Endothelial cell of umbilical vein (primary cell): ENCODE results near the gene HOXC11. TPM values are rescaled to one million over a fixed set of nuclear protein-coding genes. Genes with fewer than 3 reads are reported as not detected.
A peak's percentile ranks its signal among the peaks of the same experiment; 100 is the strongest.

ENCODE experiments used
- BruUV-seq: library from RNA; stranded (reverse); fragments of 400-500 nt; replicated peaks from 2 replicates; lab custom pipeline; 2021; lab: Mats Ljungman, UMichigan
- CTCF ChIA-PET: fragments of 300-600, 350-600 bp; sonication (Branson Sonifier 250); formaldehyde crosslinking; loops from one replicate; lab custom pipeline; 2021; ENCODE audit warnings: antibody characterized with exemption, inconsistent platforms; lab: Charles Lee
- POLR2A ChIA-PET: fragments of 300-600, 350-600 bp; sonication (Branson Sonifier 250); formaldehyde crosslinking; loops from one replicate; lab custom pipeline; 2021; ENCODE audit warnings: antibody characterized with exemption, inconsistent platforms; lab: Charles Lee
- DNase-seq: peaks from one replicate; pipeline ENCODE4 v3.0.0-alpha.2; 2011; ENCODE audit warnings: low read depth, low spot score
- FAIRE-seq: peaks from 2 replicates; lab custom pipeline; 2011; peaks lifted over from hg19 to GRCh38; lab: Jason Lieb, UNC
- H2AFZ ChIP-seq: 2 replicates; pipeline ENCODE4 v1.6.0; 2012; ENCODE audit warnings: low read depth, low read length, control low read depth, inconsistent platforms
- H3K27ac ChIP-seq: 2 replicates; pipeline ENCODE4 v1.5.1; 2011; ENCODE audit warnings: low read depth, mild to moderate bottlenecking, control low read depth, low read length, moderate library complexity; ENCODE audit not compliant: insufficient read depth
- H3K27me3 ChIP-seq, 2 experiments: 2 replicates each; pipeline versions ENCODE4 v1.6.0 to v1.6.1; 2011; ENCODE audit warnings: low read length in 2 of 2, mixed read lengths in 1 of 2; ENCODE audit not compliant: control insufficient read depth in 2 of 2, insufficient read depth in 2 of 2
- H3K36me3 ChIP-seq, 2 experiments: 2 replicates in 1 of 2; 3 replicates in 1 of 2; pipeline ENCODE4 v1.5.1; 2011; ENCODE audit warnings: low read length in 2 of 2, mild to moderate bottlenecking in 1 of 2, moderate library complexity in 1 of 2; ENCODE audit not compliant: control insufficient read depth in 2 of 2, insufficient read depth in 2 of 2; ENCODE audit errors: extremely low read depth in 1 of 2
- H3K4me1 ChIP-seq: 3 replicates; pipeline ENCODE4 v1.5.1; 2011; ENCODE audit warnings: mild to moderate bottlenecking, low read length; ENCODE audit not compliant: control insufficient read depth, insufficient read depth; ENCODE audit errors: extremely low read depth
- H3K4me2 ChIP-seq: 2 replicates; pipeline ENCODE4 v1.6.1; 2011; ENCODE audit warnings: low read length, control low read depth, mixed read lengths; ENCODE audit not compliant: insufficient read depth
- H3K4me3 ChIP-seq, 3 experiments: fragments of 200-600 bp in 1 of 3; sonication (generic), shearing (Covaris generic) in 1 of 3; replicated peaks in 1 of 3; 2 replicates each; pipeline ENCODE4 v1.5.1; 2011 to 2016; ENCODE audit warnings: control low read depth in 3 of 3, low read length in 3 of 3, mild to moderate bottlenecking in 2 of 3, inconsistent platforms in 1 of 3, low read depth in 1 of 3, moderate library complexity in 1 of 3; ENCODE audit not compliant: insufficient read depth in 1 of 3
- H3K79me2 ChIP-seq: 2 replicates; pipeline ENCODE4 v1.6.0; 2012; ENCODE audit warnings: low read length, inconsistent platforms; ENCODE audit not compliant: control insufficient read depth, insufficient read depth
- H3K9ac ChIP-seq: replicated peaks from 2 replicates; pipeline ENCODE3; 2011; ENCODE audit warnings: low read length, control low read depth; ENCODE audit not compliant: insufficient read depth; ENCODE audit errors: extremely low read depth
- H3K9me1 ChIP-seq: replicated peaks from 3 replicates; pipeline ENCODE4 v1.6.0; 2011; ENCODE audit warnings: mild to moderate bottlenecking, low read length; ENCODE audit not compliant: control insufficient read depth, insufficient read depth; ENCODE audit errors: extremely low read depth
- H3K9me3 ChIP-seq: replicated peaks from 2 replicates; pipeline ENCODE4 v1.5.1; 2012; ENCODE audit warnings: low read length, inconsistent platforms; ENCODE audit not compliant: control insufficient read depth, insufficient read depth
- H4K20me1 ChIP-seq: replicated peaks from 2 replicates; pipeline ENCODE3; 2011; ENCODE audit warnings: mild to moderate bottlenecking, low read length; ENCODE audit not compliant: control insufficient read depth, insufficient read depth; ENCODE audit errors: extremely low read depth
- CTCF ChIP-seq, 2 donors: IDR thresholded peaks; 1 replicate in 1 of 2; 2 replicates in 1 of 2; pipeline ENCODE4 v1.5.1; 2011; ENCODE audit warnings: low read length in 2 of 2, mild to moderate bottlenecking in 2 of 2, moderate library complexity in 2 of 2, control low read depth in 1 of 2, inconsistent platforms in 1 of 2, low read depth in 1 of 2; ENCODE audit not compliant: insufficient read depth in 1 of 2; ENCODE audit errors: extremely low read depth in 1 of 2
- EZH2 ChIP-seq: IDR thresholded peaks from 2 replicates; pipeline ENCODE4 v1.6.1; 2012; ENCODE audit warnings: borderline replicate concordance, low read depth, mild to moderate bottlenecking, moderate library complexity, low read length, inconsistent platforms; ENCODE audit not compliant: severe bottlenecking
- FOS ChIP-seq: IDR thresholded peaks from 2 replicates; pipeline ENCODE4 v1.6.1; 2011; ENCODE audit warnings: mild to moderate bottlenecking, low read length, moderate library complexity, borderline replicate concordance; ENCODE audit not compliant: insufficient read depth
- MYC ChIP-seq: IDR thresholded peaks from one replicate; pipeline ENCODE4 v1.6.1; 2011; ENCODE audit warnings: mild to moderate bottlenecking, low read depth, low read length
- POLR2A ChIP-seq: IDR thresholded peaks from 2 replicates; pipeline ENCODE4 v1.6.1; 2012; ENCODE audit warnings: low read depth, mild to moderate bottlenecking, control low read depth, low read length
- dilution Hi-C: fragments of 300-500 bp; cut with MboI; formaldehyde crosslinking; loops from one replicate; pipeline ENCODE4 v1.15.0; 2019; ENCODE audit warnings: low sequenced_read_pairs; ENCODE audit not compliant: extremely low pct_ligation_motif_present
- intact Hi-C: fragments of 100-400 bp; cut with micrococcal nuclease; formaldehyde crosslinking; loops from one replicate; pipeline ENCODE4 v1.10.0; 2022
- polyA plus RNA-seq, 4 experiments: library from polyadenylated mRNA; depleted of rRNA in 3 of 4; stranded (reverse) in 3 of 4; unstranded in 1 of 4; fragments of >200 nt; gene quantifications; 2 replicates each; pipeline versions ENCODE4 v1.2.1 to v1.2.3, GENCODE V29; 2011 to 2012; ENCODE audit warnings: missing spikeins in 1 of 4
- total RNA-seq: library from RNA; stranded (reverse); gene quantifications from 2 replicates; pipeline ENCODE4 v1.2.3, GENCODE V29; 2021

The HOXC11 gene
- total and polyA plus RNA-seq, 2 donors (not counting 3 experiments of a cell fraction or from before 2014, with no cell fraction given) = not detected

GRCh38 chr12:53944209-53944608 is 28.7 kb upstream of the HOXC11 start:
- Histone ChIP-seq H3K4me2 (no peak overlapping the region), H2AFZ (no peak overlapping the region), H3K9me1 (no peaks in the 10 kb centered on the region), H3K4me3 (no peak overlapping the region), H4K20me1 (no peaks in the 10 kb centered on the region), H3K9me3 (no peaks in the 10 kb centered on the region), H3K4me1 (no peaks in the 10 kb centered on the region), H3K27me3 (peaks cover 76 to 93% of the 10 kb centered on the region in 2 experiments), H3K27ac (no peak overlapping the region), H3K36me3 (no peaks in the 10 kb centered on the region), H3K9ac (no peak overlapping the region), H3K79me2 (no peaks in the 10 kb centered on the region)
- CTCF ChIA-PET = no interaction called here
- FAIRE-seq (no peak), DNase-seq (no peak)
- BruUV-seq = no TSS peak
- dilution Hi-C loops (no loop called here), intact Hi-C loops (no loop called here)
- TF ChIP-seq FOS = no peak
- no peak for TF ChIP-seq POLR2A
- TF ChIP-seq MYC = no peak
- TF ChIP-seq EZH2 = no peak
- POLR2A ChIA-PET = no interaction called here

- no peaks in the 10 kb centered on the region for H3K4me1 ChIP-seq
- no peaks in the 10 kb centered on the region for H4K20me1 ChIP-seq
- peaks cover 78 to 94% of the 10 kb centered on the region in 2 experiments for H3K27me3 ChIP-seq
- no peak overlapping the region for H3K4me2 ChIP-seq
- dilution Hi-C loops = no loop called here
- H2AFZ ChIP-seq = no peak overlapping the region
- no peak overlapping the region for H3K9ac ChIP-seq
- H3K27ac ChIP-seq = no peak overlapping the region
- no peaks in the 10 kb centered on the region for H3K9me1 ChIP-seq
- ChIA-PET POLR2A (no interaction called here), CTCF (interaction anchor here (0.5 kb wide), 1 partner anchor 247 kb away, joined by 3 read pairs; no protein-coding TSS in a partner anchor)
- DNase-seq = no peak
- no peaks in the 10 kb centered on the region for H3K9me3 ChIP-seq
- H3K79me2 ChIP-seq = no peaks in the 10 kb centered on the region
- intact Hi-C loops = no loop called here
- FAIRE-seq = no peak
- no TSS peak for BruUV-seq
- no peak overlapping the region for H3K4me3 ChIP-seq
- TF ChIP-seq CTCF (IDR thresholded peaks at IDR 0.05; ENCODE audit: extremely low read depth in 1 of 2, insufficient read depth in 1 of 2, low read depth in 1 of 2, low read length in 2 of 2) (no peak), FOS (no peak), EZH2 (peak; percentile 72), POLR2A (no peak)
- no peaks in the 10 kb centered on the region for H3K36me3 ChIP-seq
Observed at GRCh38 chr12:53944907-53945847, 27.7 kb upstream of the HOXC11 start.
